Measurements from ENCODE around the gene MYO18A. TPM values are rescaled to one million over a fixed set of nuclear protein-coding genes. Genes with fewer than 3 reads are reported as not detected.

The MYO18A gene
- total RNA-seq, 4 donors from 2014 or later, result 46.7 to 82.7 (median 64.6) TPM

GRCh38 chr17:29136998-29137730, 43.0 kb downstream of the MYO18A start:
- TF ChIP-seq CTCF (IDR thresholded peaks at IDR 0.05) (no peak), EP300 (IDR thresholded peaks at IDR 0.05) (no peak), POLR2AphosphoS5 (IDR thresholded peaks at IDR 0.05) (no peak), POLR2A (IDR thresholded peaks at IDR 0.05; ENCODE audit: low read depth) (no peak)
- peaks cover 0 to 9% (median 2%) of the 10 kb centered on the region in 4 donors for H3K36me3 ChIP-seq
- H3K4me1 ChIP-seq, result peaks cover 54 to 61% (median 57%) of the 10 kb centered on the region in 4 donors
- DNase-seq (ENCODE audit: extremely low spot score), result no peak
- intact Hi-C loops (cut with DNase I), result no loop called here
- WGBS, result 88% methylated on average over 8 of the region's 8 CpGs
- no peaks in the 10 kb centered on the region for H3K9me3 ChIP-seq
- H3K27ac ChIP-seq (replicated peaks in 1 of 4), result no peak overlapping the region
- H3K27me3 ChIP-seq, result no peaks in the 10 kb centered on the region
- H3K4me3 ChIP-seq, result no peak overlapping the region

GRCh38 chr17:29135464-29135863, 44.7 kb downstream of the MYO18A start:
- Histone ChIP-seq H3K4me3 (no peak overlapping the region), H3K36me3 (peaks cover 0 to 9% (median 2%) of the 10 kb centered on the region in 4 donors), H3K9me3 (no peaks in the 10 kb centered on the region), H3K27me3 (no peaks in the 10 kb centered on the region), H3K27ac (replicated peaks in 1 of 4) (no peak overlapping the region), H3K4me1 (peaks cover 47 to 53% (median 49%) of the 10 kb centered on the region in 4 donors)
- intact Hi-C loops (cut with DNase I), result no loop called here
- WGBS, result 65% methylated on average over 2 of the region's 2 CpGs
- DNase-seq (ENCODE audit: extremely low spot score), result no peak
- TF ChIP-seq CTCF (IDR thresholded peaks at IDR 0.05) (no peak), POLR2A (IDR thresholded peaks at IDR 0.05; ENCODE audit: low read depth) (no peak), EP300 (IDR thresholded peaks at IDR 0.05) (no peak), POLR2AphosphoS5 (IDR thresholded peaks at IDR 0.05) (no peak)

GRCh38 chr17:29133121-29133713, 47.0 kb downstream of the MYO18A start:
- H3K27ac ChIP-seq (replicated peaks in 1 of 4), result peak overlapping the region in 3 of 4 donors; percentile 38 to 48 (median 44)
- no peak overlapping the region for H3K4me3 ChIP-seq
- 57% methylated on average over 1 of the region's 4 CpGs for WGBS
- H3K9me3 ChIP-seq, result no peaks in the 10 kb centered on the region
- TF ChIP-seq POLR2AphosphoS5 (IDR thresholded peaks at IDR 0.05) (peak in 1 of 2 donors; percentile 35), EP300 (IDR thresholded peaks at IDR 0.05) (no peak)
- intact Hi-C loops (cut with DNase I), result no loop called here
- H3K36me3 ChIP-seq, result peaks cover 0 to 11% (median 7%) of the 10 kb centered on the region in 4 donors
- peaks cover 25 to 39% (median 27%) of the 10 kb centered on the region in 4 donors for H3K4me1 ChIP-seq
- no peaks in the 10 kb centered on the region for H3K27me3 ChIP-seq
- DNase-seq (ENCODE audit: extremely low spot score), result no peak

- peaks cover 0 to 22% (median 16%) of the 10 kb centered on the region in 4 donors for H3K36me3 ChIP-seq
- TF ChIP-seq POLR2A (IDR thresholded peaks at IDR 0.05; ENCODE audit: low read depth) (no peak), POLR2AphosphoS5 (IDR thresholded peaks at IDR 0.05) (no peak), EP300 (IDR thresholded peaks at IDR 0.05) (no peak), CTCF (IDR thresholded peaks at IDR 0.05) (no peak)
- DNase-seq (ENCODE audit: extremely low spot score), result no peak
- peaks cover 20 to 36% (median 22%) of the 10 kb centered on the region in 4 donors for H3K4me1 ChIP-seq
- no peaks in the 10 kb centered on the region for H3K9me3 ChIP-seq
- no peak overlapping the region for H3K4me3 ChIP-seq
- peak overlapping the region; percentile 32 to 48 (median 41) for H3K27ac ChIP-seq (replicated peaks in 1 of 4)
- intact Hi-C loops (cut with DNase I), result no loop called here
- H3K27me3 ChIP-seq, result no peaks in the 10 kb centered on the region
- WGBS, result 68% methylated on average over 8 of the region's 9 CpGs
These were observed 48.1 kb downstream of the MYO18A start for GRCh38 chr17:29131814-29132682.

Measured in esophagus muscularis mucosa (tissue), 4 donors.